ENCODE data around the gene CRBN. TPM values are rescaled to one million over a fixed set of nuclear protein-coding genes. Genes with fewer than 3 reads are reported as not detected.

CRBN gene
- total and polyA plus RNA-seq, 9 of the 15 experiments (the other 6 are each of a cell fraction or from before 2014, with no cell fraction given): 40.8 to 331 (median 57.4) TPM

GRCh38 chr3:3134750-3135448, 44.6 kb downstream of the CRBN start (continued):
- no peak for TF ChIP-seq ZNF140 (CRISPR knock-in tag; IDR thresholded peaks at IDR 0.05)
- TF ChIP-seq SMARCA5 (IDR thresholded peaks at IDR 0.05): no peak
- no peak for TF ChIP-seq STAT5A (IDR thresholded peaks at IDR 0.05; ENCODE audit: borderline replicate concordance, low read length)

DNA sequence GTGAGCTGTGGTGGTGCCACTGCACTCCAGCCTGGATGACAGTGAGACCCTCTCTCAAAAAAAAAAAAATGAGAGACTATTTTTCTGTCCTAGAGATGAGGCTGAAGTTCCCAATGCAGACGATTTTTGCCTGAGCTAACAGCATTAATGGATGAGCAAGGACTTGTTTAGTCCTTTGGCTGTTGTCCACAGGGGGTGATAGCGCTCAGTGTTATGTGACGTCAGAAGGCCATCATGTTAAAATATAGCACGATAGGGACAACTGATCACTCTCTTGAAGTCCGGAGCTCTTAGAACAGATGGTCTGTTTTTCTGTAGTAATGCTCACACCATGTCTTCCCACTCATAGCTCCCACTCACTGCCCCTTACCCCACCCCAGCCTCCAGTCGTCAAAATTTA, 46.0 kb downstream of the CRBN start:
- intact Hi-C loops (cut with micrococcal nuclease): no loop called here
- no peak overlapping the region for H3K4me3 ChIP-seq
- TF ChIP-seq MEF2A (IDR thresholded peaks at IDR 0.05; ENCODE audit: control insufficient read depth, low read depth, low read length) (no peak), RBFOX2 (IDR thresholded peaks at IDR 0.05; ENCODE audit: low read depth, low read length) (0 out of 2 replicates have a peak, but pooled peaks have one; percentile 7), PKNOX1 (IDR thresholded peaks at IDR 0.05) (no peak), MAFK (IDR thresholded peaks at IDR 0.05; ENCODE audit: low read length) (no peak), NFYB (IDR thresholded peaks at IDR 0.05; ENCODE audit: extremely low read depth, insufficient read length) (no peak), CTCF (IDR thresholded peaks at IDR 0.05 in 2 of 3, conservative IDR thresholded peaks at IDR 0.05 in 1 of 3; ENCODE audit: insufficient read depth in 2 of 3, low read depth in 1 of 3, low read length in 3 of 3) (peak in 2 of 3 experiments; percentile 14 to 19; a peak in 1 of 6 replicates), ZBTB7A (IDR thresholded peaks at IDR 0.05; ENCODE audit: borderline replicate concordance, control insufficient read depth, low read depth, low read length) (no peak), CREM (IDR thresholded peaks at IDR 0.05; ENCODE audit: low read depth) (peak; percentile 46), ZNF77 (CRISPR knock-in tag; IDR thresholded peaks at IDR 0.05) (no peak), POLR2AphosphoS5 (IDR thresholded peaks at IDR 0.05; ENCODE audit: control insufficient read depth, insufficient read depth, low read depth, low read length) (no peak)

More for the DNA sequence above, 46.0 kb downstream of the CRBN start:
- ATAC-seq: peak; percentile 72
- ChIA-PET POLR2A (interaction anchor here (0.6 to 1.6 kb wide), 3 partner anchors 9 to 1386 kb away, joined by 3 to 4 read pairs (median 3); no protein-coding TSS in a partner anchor), CTCF (ENCODE audit: low intra/inter-chr PET ratio) (no interaction called here)
- no TSS peak for BruUV-seq (replicated peaks)
- Histone ChIP-seq H3K79me2 (ENCODE audit: control insufficient read depth, insufficient read depth, low read length) (peaks cover 84% of the 10 kb centered on the region), H3K36me3 (ENCODE audit: control insufficient read depth, insufficient read depth, low read length) (peaks cover 87% of the 10 kb centered on the region), H3K27me3 (ENCODE audit: control insufficient read depth in 2 of 2, insufficient read depth in 2 of 2, low read length in 2 of 2) (no peaks in the 10 kb centered on the region), H2AFZ (ENCODE audit: low read depth, low read length) (no peak overlapping the region), H4K20me1 (replicated peaks; ENCODE audit: control insufficient read depth, insufficient read depth, low read length) (peaks cover 10% of the 10 kb centered on the region; the same call in 1 of the 2 replicates), H3K9ac (ENCODE audit: insufficient read depth in 1 of 2, low read depth in 2 of 2, low read length in 2 of 2) (no peak overlapping the region), H3K27ac (ENCODE audit: extremely low read depth, low read depth, low read length) (no peak overlapping the region), H3K4me1 (replicated peaks in 1 of 2; ENCODE audit: control insufficient read depth in 2 of 2, insufficient read depth in 2 of 2, low read length in 2 of 2) (peaks cover 0 to 4% of the 10 kb centered on the region in 2 experiments; a peak in 1 of 5 replicates), H3K4me2 (ENCODE audit: insufficient read depth, low read length) (no peak overlapping the region), H3K9me3 (replicated peaks; ENCODE audit: control insufficient read depth, insufficient read depth, low read depth, low read length) (no peaks in the 10 kb centered on the region), H3K9me1 (ENCODE audit: control insufficient read depth, insufficient read depth, low read length) (no peaks in the 10 kb centered on the region)
- peak in 3 of 4 experiments; percentile 32 to 36 (median 32) for DNase-seq (ENCODE audit: extremely low read depth in 1 of 4, low spot score in 3 of 4)
- 79% methylated on average over 5 of the region's 6 CpGs for WGBS (ENCODE audit: insufficient coverage, low coverage, missing lambda C conversion rate)
- peak; percentile 19 for FAIRE-seq
- in situ Hi-C loops (cut with MboI): no loop called here

All from K562 (cell line).